Activated T-cell treated with anti-CD3 and anti-CD28 coated beads for 4 hours (primary cell): ENCODE results near the gene RBP3.

Source experiments
- DNase-seq: peaks from one replicate; pipeline ENCODE4 v3.0.0-alpha.2; 2020

The RBP3 gene

GRCh38 chr10:47348138-47348651 is at the start of gene RBP3:
Gene RBP3 (plus strand): TSS chr10:47348363. CDS start chr10:47348485, 122 bp downstream.
- DNase-seq, result no peak

GRCh38 chr10:47298715-47299114 is 49.4 kb upstream of the RBP3 start:
- DNase-seq, result no peak

GRCh38 chr10:47299611-47300428 is 48.3 kb upstream of the RBP3 start, which contains the start of gene GDF10:
Gene GDF10 (plus strand): TSS chr10:47300197. CDS start chr10:47300652, 455 bp downstream.
- DNase-seq, result peak; percentile 32

GRCh38 chr10:47300429-47300931 is 47.7 kb upstream of the RBP3 start:
- DNase-seq, result no peak

- no peak for DNase-seq
Measured at GRCh38 chr10:47301833-47302232, 46.3 kb upstream of the RBP3 start.

- no peak for DNase-seq
Measured at GRCh38 chr10:47303105-47303504, 45.1 kb upstream of the RBP3 start.

- no peak for DNase-seq
Measured at GRCh38 chr10:47303866-47304265, 44.3 kb upstream of the RBP3 start.

GRCh38 chr10:47305566-47305965 is 42.6 kb upstream of the RBP3 start:
- DNase-seq, result no peak

- no peak for DNase-seq
Measured at GRCh38 chr10:47306387-47307210, 41.6 kb upstream of the RBP3 start.

GRCh38 chr10:47307381-47307780 is 40.8 kb upstream of the RBP3 start:
- no peak for DNase-seq

GRCh38 chr10:47308775-47309174 is 39.4 kb upstream of the RBP3 start:
- no peak for DNase-seq

GRCh38 chr10:47309408-47310089 is 38.6 kb upstream of the RBP3 start:
- no peak for DNase-seq

GRCh38 chr10:47310090-47310505 is 38.1 kb upstream of the RBP3 start:
- no peak for DNase-seq

GRCh38 chr10:47311193-47311931 is 36.8 kb upstream of the RBP3 start:
- peak; percentile 6 for DNase-seq

GRCh38 chr10:47311932-47312662 is 36.1 kb upstream of the RBP3 start:
- peak; percentile 75 for DNase-seq

- no peak for DNase-seq
Measured at GRCh38 chr10:47312663-47312995, 35.5 kb upstream of the RBP3 start.

- DNase-seq, result no peak
Measured at GRCh38 chr10:47314416-47314970, 33.7 kb upstream of the RBP3 start.

- no peak for DNase-seq
Measured at GRCh38 chr10:47315421-47315820, 32.7 kb upstream of the RBP3 start.

- no peak for DNase-seq
Measured at GRCh38 chr10:47316131-47316530, 32.0 kb upstream of the RBP3 start.

GRCh38 chr10:47317251-47317650 is 30.9 kb upstream of the RBP3 start:
- no peak for DNase-seq

- no peak for DNase-seq
Measured at GRCh38 chr10:47318706-47319105, 29.5 kb upstream of the RBP3 start.
